ENCODE data around the gene SH2D4B.

DNA sequence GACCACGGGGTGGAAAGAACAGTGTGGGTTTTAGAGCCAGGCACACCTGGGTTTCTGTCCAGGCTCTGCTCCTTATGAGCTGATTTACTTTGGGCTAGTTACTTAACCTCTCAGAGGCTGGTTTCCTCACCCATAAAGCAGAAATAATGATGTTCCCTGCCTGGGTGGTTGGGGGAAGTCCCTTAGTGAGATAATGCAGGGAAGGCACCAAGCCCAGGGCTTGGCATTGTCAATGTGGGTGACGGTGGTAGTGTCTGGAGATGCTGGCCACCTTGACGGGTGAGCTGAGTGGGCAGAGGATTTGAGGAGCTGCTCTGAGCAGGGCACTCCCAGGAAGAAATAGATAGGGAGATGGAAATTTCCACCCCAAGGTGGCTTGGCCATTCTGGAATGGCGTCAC lies 65.2 kb downstream of the SH2D4B start:
- TF ChIP-seq, protein P1, sequence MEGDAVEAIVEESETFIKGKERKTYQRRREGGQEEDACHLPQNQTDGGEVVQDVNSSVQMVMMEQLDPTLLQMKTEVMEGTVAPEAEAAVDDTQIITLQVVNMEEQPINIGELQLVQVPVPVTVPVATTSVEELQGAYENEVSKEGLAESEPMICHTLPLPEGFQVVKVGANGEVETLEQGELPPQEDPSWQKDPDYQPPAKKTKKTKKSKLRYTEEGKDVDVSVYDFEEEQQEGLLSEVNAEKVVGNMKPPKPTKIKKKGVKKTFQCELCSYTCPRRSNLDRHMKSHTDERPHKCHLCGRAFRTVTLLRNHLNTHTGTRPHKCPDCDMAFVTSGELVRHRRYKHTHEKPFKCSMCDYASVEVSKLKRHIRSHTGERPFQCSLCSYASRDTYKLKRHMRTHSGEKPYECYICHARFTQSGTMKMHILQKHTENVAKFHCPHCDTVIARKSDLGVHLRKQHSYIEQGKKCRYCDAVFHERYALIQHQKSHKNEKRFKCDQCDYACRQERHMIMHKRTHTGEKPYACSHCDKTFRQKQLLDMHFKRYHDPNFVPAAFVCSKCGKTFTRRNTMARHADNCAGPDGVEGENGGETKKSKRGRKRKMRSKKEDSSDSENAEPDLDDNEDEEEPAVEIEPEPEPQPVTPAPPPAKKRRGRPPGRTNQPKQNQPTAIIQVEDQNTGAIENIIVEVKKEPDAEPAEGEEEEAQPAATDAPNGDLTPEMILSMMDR (conservative IDR thresholded peaks at IDR 0.05; ENCODE audit: low read depth, low read length), result no peak
- TF ChIP-seq EZH2 (IDR thresholded peaks at IDR 0.05; ENCODE audit: low read length, unreplicated experiment), result no peak

Data from PC-3 (cell line).